GM23338 (cell line): ENCODE data around the gene RYR2. TPM values are rescaled to one million over a fixed set of nuclear protein-coding genes. Genes with fewer than 3 reads are reported as not detected.

ENCODE experiments used
- ATAC-seq: fragments of 200-7000 bp; cut with Tn5 transposase; 3 replicates; pipeline ENCODE4 v1.9.1; 2020
- DNase-seq: peaks from one replicate; pipeline ENCODE4 v3.0.0-alpha.2; 2015; ENCODE audit warnings: low spot score
- H2AFZ ChIP-seq: fragments of 200-600 bp; sonication (generic); 2 replicates; pipeline ENCODE4 v1.8.0; 2016; ENCODE audit warnings: antibody characterized with exemption, mild to moderate bottlenecking, moderate library complexity
- H3F3A ChIP-seq: fragments of 200-600 bp; sonication (generic); replicated peaks from 2 replicates; pipeline ENCODE4 v1.8.0; 2017; ENCODE audit warnings: antibody characterized with exemption, mixed run types, low read depth
- H3K27ac ChIP-seq: fragments of 200-600 bp; sonication (generic); 2 replicates; pipeline ENCODE4 v1.6.1; 2016; ENCODE audit warnings: low read depth
- H3K27me3 ChIP-seq: fragments of 200-600 bp; sonication (generic); 2 replicates; pipeline ENCODE4 v1.8.0; 2016; ENCODE audit warnings: mild to moderate bottlenecking, mixed run types, moderate library complexity; ENCODE audit not compliant: insufficient read depth
- H3K36me3 ChIP-seq: fragments of 200-600 bp; sonication (generic); 2 replicates; pipeline ENCODE4 v1.8.0; 2016; ENCODE audit warnings: mild to moderate bottlenecking; ENCODE audit not compliant: insufficient read depth
- H3K4me1 ChIP-seq: fragments of 200-600 bp; sonication (generic); 2 replicates; pipeline ENCODE4 v1.8.0; 2016; ENCODE audit warnings: mild to moderate bottlenecking, moderate library complexity; ENCODE audit not compliant: insufficient read depth
- H3K4me2 ChIP-seq: fragments of 200-600 bp; sonication (generic); 2 replicates; pipeline ENCODE4 v1.7.1; 2017; ENCODE audit warnings: mixed run types
- H3K4me3 ChIP-seq: fragments of 200-600 bp; sonication (generic); 2 replicates; pipeline ENCODE4 v1.6.1; 2016; ENCODE audit warnings: mixed run types
- H3K79me2 ChIP-seq: fragments of 200-600 bp; sonication (generic); replicated peaks from 2 replicates; pipeline ENCODE4 v1.8.0; 2017; ENCODE audit warnings: mild to moderate bottlenecking; ENCODE audit not compliant: insufficient read depth
- H3K9me2 ChIP-seq: fragments of 200-600 bp; sonication (generic); 2 replicates; pipeline ENCODE4 v1.8.0; 2017; ENCODE audit not compliant: insufficient read depth
- H4K20me1 ChIP-seq: fragments of 200-600 bp; sonication (generic); replicated peaks from 2 replicates; pipeline ENCODE4 v1.8.0; 2017; ENCODE audit warnings: mild to moderate bottlenecking; ENCODE audit not compliant: insufficient read depth
- H3K27ac Mint-ChIP-seq: 2 replicates; pipeline ENCODE4 v1.8.0; 2020; ENCODE audit warnings: inconsistent platforms, mild to moderate bottlenecking, moderate library complexity, mixed read lengths
- H3K27me3 Mint-ChIP-seq: 3 replicates; pipeline ENCODE4 v1.8.0; 2022; ENCODE audit warnings: low read depth, mild to moderate bottlenecking, moderate library complexity, mixed read lengths, inconsistent platforms; ENCODE audit not compliant: insufficient read depth, poor library complexity
- H3K36me3 Mint-ChIP-seq: 3 replicates; pipeline ENCODE4 v1.8.0; 2021; ENCODE audit warnings: low read depth, mild to moderate bottlenecking, inconsistent platforms, moderate library complexity, mixed read lengths
- H3K4me1 Mint-ChIP-seq: 3 replicates; pipeline ENCODE4 v1.8.0; 2020; ENCODE audit warnings: mild to moderate bottlenecking, inconsistent platforms, mixed read lengths
- H3K4me3 Mint-ChIP-seq: 3 replicates; pipeline ENCODE4 v1.8.0; 2021; ENCODE audit warnings: moderate library complexity, mild to moderate bottlenecking, inconsistent platforms, mixed read lengths
- H3K9me3 Mint-ChIP-seq: 3 replicates; pipeline ENCODE4 v1.8.0; 2020; ENCODE audit warnings: moderate library complexity, mild to moderate bottlenecking, inconsistent platforms, mixed read lengths
- CREB1 ChIP-seq: fragments of 250-450 bp; sonication (Bioruptor Pico); IDR thresholded peaks from 2 replicates; pipeline ENCODE4 v1.5.0; 2020; ENCODE audit warnings: low read depth, mild to moderate bottlenecking, moderate library complexity
- CTCF ChIP-seq, 2 experiments: fragments of 200-600 bp in 1 of 2; sonication (generic) in 1 of 2; conservative IDR thresholded peaks; 2 replicates each; pipeline versions ENCODE4 v1.5.1 to v1.6.1; 2016 to 2017; ENCODE audit warnings: antibody characterized with exemption in 2 of 2, low read depth in 2 of 2, mild to moderate bottlenecking in 2 of 2, moderate library complexity in 1 of 2
- ETS1 ChIP-seq: IDR thresholded peaks from 2 replicates; pipeline ENCODE4 v1.6.1; 2016; ENCODE audit warnings: antibody characterized with exemption
- EZH2 ChIP-seq: fragments of 200-600 bp; sonication (generic); IDR thresholded peaks from one replicate; pipeline ENCODE4 v1.8.0; 2017; ENCODE audit warnings: antibody characterized with exemption, mild to moderate bottlenecking, low read depth; ENCODE audit not compliant: unreplicated experiment
- EZH2phosphoT487 ChIP-seq: fragments of 200-600 bp; sonication (generic); IDR thresholded peaks from one replicate; pipeline ENCODE4 v1.8.1; 2018; ENCODE audit warnings: antibody characterized with exemption; ENCODE audit not compliant: unreplicated experiment
- JUNB ChIP-seq: IDR thresholded peaks from one replicate; pipeline ENCODE4 v1.6.1; 2016; ENCODE audit warnings: antibody characterized with exemption; ENCODE audit not compliant: unreplicated experiment
- NANOG ChIP-seq: IDR thresholded peaks from 2 replicates; pipeline ENCODE4 v1.6.1; 2016; ENCODE audit warnings: antibody characterized with exemption, borderline replicate concordance
- POLR2AphosphoS5 ChIP-seq: IDR thresholded peaks from 2 replicates; pipeline ENCODE4 v1.6.1; 2016; ENCODE audit warnings: antibody characterized with exemption, low read depth
- REST ChIP-seq: IDR thresholded peaks from one replicate; pipeline ENCODE4 v1.6.1; 2018; ENCODE audit warnings: antibody characterized with exemption; ENCODE audit not compliant: unreplicated experiment
- STAT1 ChIP-seq: IDR thresholded peaks from one replicate; pipeline ENCODE4 v1.6.1; 2016; ENCODE audit warnings: antibody characterized with exemption; ENCODE audit not compliant: unreplicated experiment
- ZNF114 ChIP-seq: fragments of 250-450 bp; sonication (Bioruptor Pico); IDR thresholded peaks from 2 replicates; pipeline ENCODE4 v1.5.0; 2020; ENCODE audit warnings: mild to moderate bottlenecking, moderate library complexity
- ZNF331 ChIP-seq: fragments of 250-450 bp; sonication (Bioruptor Pico); IDR thresholded peaks from 2 replicates; pipeline ENCODE4 v1.5.0; 2020; ENCODE audit warnings: low read depth, mild to moderate bottlenecking, moderate library complexity
- ZNF462 ChIP-seq: fragments of 250-450 bp; sonication (Bioruptor Pico); IDR thresholded peaks from 2 replicates; pipeline ENCODE4 v1.5.0; 2020; ENCODE audit warnings: mild to moderate bottlenecking, moderate library complexity
- polyA plus RNA-seq: library from polyadenylated mRNA; unstranded; fragments of >200 nt; fragmentation: Nextera tagmentation; extraction: Ambion mirVana; gene quantifications from 2 replicates; pipeline ENCODE4 v1.2.1, GENCODE V29; 2016
- total RNA-seq: library from RNA; depleted of rRNA; stranded (reverse); fragments of >200 nt; shearing (Covaris generic); gene quantifications from 2 replicates; pipeline ENCODE4 v1.2.3, GENCODE V29; 2014

The RYR2 gene
- total and polyA plus RNA-seq, 2 experiments from 2014 or later = 8.9 to 10.0 TPM

GRCh38 chr1:237204841-237205240 is 162.9 kb downstream of the RYR2 start:
- peaks cover 27% of the 10 kb centered on the region for H3K79me2 ChIP-seq
- no peak overlapping the region for H3K4me2 ChIP-seq
- H3K4me3 ChIP-seq = no peak overlapping the region
- no peak for DNase-seq
- no peaks in the 10 kb centered on the region for H3K9me2 ChIP-seq
- Mint-ChIP-seq H3K9me3 (no peaks in the 10 kb centered on the region; the same call in 2 of the 3 replicates), H3K27me3 (no peaks in the 10 kb centered on the region), H3K4me1 (peaks cover 5% of the 10 kb centered on the region; the same call in 2 of the 3 replicates), H3K36me3 (no peaks in the 10 kb centered on the region), H3K27ac (no peak overlapping the region), H3K4me3 (no peak overlapping the region)
- H3F3A ChIP-seq = no peaks in the 10 kb centered on the region
- no peaks in the 10 kb centered on the region for H3K27me3 ChIP-seq
- H4K20me1 ChIP-seq = no peaks in the 10 kb centered on the region
- no peak for ATAC-seq
- no peaks in the 10 kb centered on the region for H3K4me1 ChIP-seq
- H3K27ac ChIP-seq = no peak overlapping the region
- no peak for TF ChIP-seq ZNF462 (CRISPR knock-in tag)
- TF ChIP-seq REST = no peak
- no peak for TF ChIP-seq NANOG
- no peak for TF ChIP-seq EZH2
- TF ChIP-seq ZNF331 (CRISPR knock-in tag) = no peak
- no peak for TF ChIP-seq CTCF (conservative IDR thresholded peaks at IDR 0.05; ENCODE audit: low read depth in 2 of 2)
- TF ChIP-seq ETS1 = no peak
- TF ChIP-seq ZNF114 = no peak
- no peak for TF ChIP-seq CREB1 (CRISPR knock-in tag)
- no peak for TF ChIP-seq POLR2AphosphoS5
- TF ChIP-seq JUNB = no peak
- no peak for TF ChIP-seq EZH2phosphoT487
- no peak for TF ChIP-seq STAT1
- H3K36me3 ChIP-seq = no peaks in the 10 kb centered on the region
- no peak overlapping the region for H2AFZ ChIP-seq
